Kasumi-1 (cell line): Measurements from ENCODE around the gene PSME1.

Experiments used
- DNase-seq, 2 experiments: peaks; one replicate each; lab custom pipeline; 2025; lab: John Stamatoyannopoulos, UW

The PSME1 gene

DNA sequence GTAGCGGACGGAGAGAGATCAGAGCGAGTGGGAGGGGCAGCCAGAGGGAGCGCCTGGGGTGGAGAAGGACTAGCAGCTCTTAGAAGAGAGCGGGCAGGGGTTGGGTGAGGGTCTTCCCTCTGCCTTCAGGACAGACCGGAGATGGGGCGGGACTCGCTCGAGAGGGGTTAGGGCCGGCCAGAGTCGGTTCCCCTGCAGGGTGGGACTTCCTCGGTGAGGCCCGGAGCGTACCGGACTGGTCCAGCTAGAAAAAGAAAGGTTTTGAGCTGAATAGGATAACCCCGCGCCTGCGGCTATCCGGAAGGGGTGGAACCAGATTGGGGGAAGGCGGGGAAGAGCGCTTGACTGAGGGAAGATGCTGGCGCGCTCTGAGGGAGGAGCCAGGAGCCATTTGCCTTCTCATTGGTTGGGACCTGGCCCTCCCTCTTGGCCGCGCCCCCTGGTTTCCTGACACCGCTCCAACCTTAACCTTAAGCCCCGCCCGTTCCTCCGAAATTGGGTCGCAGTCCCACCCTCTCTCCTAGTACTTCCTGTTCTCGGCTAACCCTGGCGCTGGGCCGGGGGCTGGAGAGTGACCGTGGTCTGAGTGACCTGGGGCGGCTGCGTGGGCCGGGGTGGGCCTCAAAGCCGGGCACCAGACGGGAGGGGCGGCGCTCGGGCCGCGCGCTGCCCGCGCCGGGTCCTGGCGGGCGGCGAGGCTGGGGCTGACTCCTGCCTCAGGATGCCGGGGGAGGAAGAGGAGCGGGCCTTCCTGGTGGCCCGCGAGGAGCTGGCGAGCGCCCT, 11.2 kb downstream of the PSME1 start, which contains the start of gene RNF31:
RNF31 (plus strand) TSS at position 521 of the 783 bp plus-strand sequence; CDS start at position 722, 201 bp downstream.
- peak; percentile 99 for DNase-seq

DNA sequence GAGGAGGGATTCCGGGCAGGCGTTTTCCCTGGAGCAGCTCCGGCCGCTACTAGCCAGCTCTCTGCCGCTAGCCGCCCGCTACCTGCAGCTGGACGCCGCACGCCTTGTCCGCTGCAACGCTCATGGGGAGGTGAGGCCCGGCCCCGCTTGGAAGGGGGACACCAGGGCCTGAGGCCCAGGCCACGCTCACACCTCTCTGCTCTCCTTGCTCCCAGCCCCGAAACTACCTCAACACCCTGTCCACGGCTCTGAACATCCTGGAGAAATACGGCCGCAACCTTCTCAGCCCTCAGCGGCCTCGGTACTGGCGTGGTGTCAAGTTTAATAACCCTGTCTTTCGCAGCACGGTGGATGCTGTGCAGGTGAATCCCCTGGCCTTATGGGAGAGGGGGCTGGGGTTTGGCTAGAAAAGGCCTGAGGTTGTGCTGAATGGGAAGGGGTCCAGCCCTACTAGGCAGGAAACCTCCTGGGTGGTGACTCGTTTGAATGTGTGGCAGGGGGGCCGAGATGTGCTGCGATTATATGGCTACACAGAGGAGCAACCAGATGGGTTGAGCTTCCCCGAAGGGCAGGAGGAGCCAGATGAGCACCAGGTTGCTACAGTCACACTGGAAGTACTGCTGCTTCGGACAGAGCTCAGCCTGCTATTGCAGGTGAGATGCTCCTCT, 11.9 kb downstream of the PSME1 start:
- peak in 1 of 2 experiments; percentile 7 for DNase-seq

DNA sequence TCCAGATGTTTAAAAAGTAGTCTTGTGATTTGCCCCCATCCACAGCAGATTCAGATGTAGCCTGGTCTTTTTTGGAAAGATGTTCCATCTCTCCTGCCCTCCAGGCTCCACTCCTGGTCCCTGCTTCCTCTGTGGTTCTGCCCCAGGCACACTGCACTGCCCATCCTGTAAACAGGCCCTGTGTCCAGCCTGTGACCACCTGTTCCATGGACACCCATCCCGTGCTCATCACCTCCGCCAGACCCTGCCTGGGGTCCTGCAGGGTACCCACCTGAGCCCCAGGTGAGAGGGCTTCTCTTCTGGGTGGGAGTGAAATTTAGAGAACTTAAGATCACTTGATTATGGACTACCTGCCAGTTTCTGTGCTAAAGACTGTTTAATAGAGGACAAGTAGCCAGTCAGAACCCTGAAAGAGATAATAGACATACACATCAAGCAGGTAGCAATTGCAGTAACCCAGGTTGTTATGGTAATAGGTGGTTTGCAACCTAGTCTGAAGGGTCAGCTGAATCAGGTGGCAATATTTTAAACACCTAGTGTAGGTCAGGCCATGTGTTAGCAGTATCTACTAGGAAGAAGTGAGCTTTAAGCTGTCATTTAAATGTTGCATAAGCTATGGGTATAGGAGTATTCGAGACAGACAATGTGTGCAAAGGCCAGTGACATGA, 13.4 kb downstream of the PSME1 start:
- no peak for DNase-seq

- DNase-seq: no peak
Observed at GRCh38 chr14:24150061-24150460, 14.1 kb downstream of the PSME1 start.

GRCh38 chr14:24150567-24150966, 14.6 kb downstream of the PSME1 start:
- DNase-seq: no peak

- DNase-seq: no peak
Observed at GRCh38 chr14:24150993-24151392, 15.0 kb downstream of the PSME1 start.

DNA sequence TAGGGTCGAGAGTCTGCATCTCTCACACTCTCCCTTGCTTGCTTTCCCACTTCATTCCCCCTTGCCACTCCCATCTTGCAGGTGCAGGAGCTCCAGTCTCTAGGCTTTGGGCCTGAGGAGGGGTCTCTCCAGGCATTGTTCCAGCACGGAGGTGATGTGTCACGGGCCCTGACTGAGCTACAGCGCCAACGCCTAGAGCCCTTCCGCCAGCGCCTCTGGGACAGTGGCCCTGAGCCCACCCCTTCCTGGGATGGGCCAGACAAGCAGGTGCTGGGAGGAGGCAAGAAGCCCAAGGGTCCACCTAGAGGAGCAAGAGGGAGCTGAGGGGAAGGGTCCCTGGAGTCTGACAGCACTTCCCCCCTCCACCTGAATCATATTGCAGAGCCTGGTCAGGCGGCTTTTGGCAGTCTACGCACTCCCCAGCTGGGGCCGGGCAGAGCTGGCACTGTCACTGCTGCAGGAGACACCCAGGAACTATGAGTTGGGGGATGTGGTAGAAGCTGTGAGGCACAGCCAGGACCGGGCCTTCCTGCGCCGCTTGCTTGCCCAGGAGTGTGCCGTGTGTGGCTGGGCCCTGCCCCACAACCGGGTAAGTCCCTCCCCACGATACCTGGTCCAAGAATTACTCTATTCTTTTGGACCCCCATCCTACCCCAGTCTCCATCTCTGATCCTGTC, 15.5 kb downstream of the PSME1 start:
- no peak for DNase-seq

- no peak for DNase-seq
Observed at GRCh38 chr14:24155100-24155499, 19.1 kb downstream of the PSME1 start.

DNA sequence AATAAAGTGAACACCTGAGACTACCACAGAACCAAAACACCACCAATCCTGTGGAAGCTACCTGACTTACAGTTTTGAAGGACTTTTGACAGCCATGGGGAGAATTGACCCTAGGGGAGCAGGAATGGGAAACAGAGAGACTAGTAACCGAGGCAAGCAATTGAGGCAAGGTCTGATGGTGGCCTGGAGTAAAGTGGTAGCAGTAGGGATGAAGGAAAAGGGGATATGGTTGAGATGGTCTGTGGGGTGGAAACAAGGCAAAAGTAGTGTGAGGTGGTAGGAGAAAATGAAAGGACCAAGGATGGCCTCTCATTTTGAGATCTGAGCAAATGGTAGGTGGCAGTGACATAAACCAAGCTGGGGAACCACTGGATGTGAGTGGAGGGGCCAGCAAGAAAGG, 20.8 kb downstream of the PSME1 start:
- DNase-seq: no peak

DNA sequence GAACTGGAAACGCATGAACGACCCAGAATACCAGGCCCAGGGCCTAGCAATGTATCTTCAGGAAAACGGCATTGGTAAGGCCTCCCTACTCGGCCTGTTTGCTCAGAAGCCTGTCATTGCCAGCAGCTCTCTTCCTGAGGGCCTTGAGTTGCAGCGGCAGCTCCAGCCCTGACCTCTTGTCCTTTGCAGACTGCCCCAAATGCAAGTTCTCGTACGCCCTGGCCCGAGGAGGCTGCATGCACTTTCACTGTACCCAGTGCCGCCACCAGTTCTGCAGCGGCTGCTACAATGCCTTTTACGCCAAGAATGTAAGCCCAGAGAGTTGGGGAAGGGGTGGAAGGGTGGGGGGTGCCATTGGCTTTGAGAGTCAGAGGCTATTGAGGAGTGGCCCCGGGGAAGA, 21.3 kb downstream of the PSME1 start:
- DNase-seq: no peak

- no peak for DNase-seq
Observed at GRCh38 chr14:24159777-24160498, 23.9 kb downstream of the PSME1 start.

- no peak for DNase-seq
Observed at GRCh38 chr14:24160499-24160849, 24.5 kb downstream of the PSME1 start.

DNA sequence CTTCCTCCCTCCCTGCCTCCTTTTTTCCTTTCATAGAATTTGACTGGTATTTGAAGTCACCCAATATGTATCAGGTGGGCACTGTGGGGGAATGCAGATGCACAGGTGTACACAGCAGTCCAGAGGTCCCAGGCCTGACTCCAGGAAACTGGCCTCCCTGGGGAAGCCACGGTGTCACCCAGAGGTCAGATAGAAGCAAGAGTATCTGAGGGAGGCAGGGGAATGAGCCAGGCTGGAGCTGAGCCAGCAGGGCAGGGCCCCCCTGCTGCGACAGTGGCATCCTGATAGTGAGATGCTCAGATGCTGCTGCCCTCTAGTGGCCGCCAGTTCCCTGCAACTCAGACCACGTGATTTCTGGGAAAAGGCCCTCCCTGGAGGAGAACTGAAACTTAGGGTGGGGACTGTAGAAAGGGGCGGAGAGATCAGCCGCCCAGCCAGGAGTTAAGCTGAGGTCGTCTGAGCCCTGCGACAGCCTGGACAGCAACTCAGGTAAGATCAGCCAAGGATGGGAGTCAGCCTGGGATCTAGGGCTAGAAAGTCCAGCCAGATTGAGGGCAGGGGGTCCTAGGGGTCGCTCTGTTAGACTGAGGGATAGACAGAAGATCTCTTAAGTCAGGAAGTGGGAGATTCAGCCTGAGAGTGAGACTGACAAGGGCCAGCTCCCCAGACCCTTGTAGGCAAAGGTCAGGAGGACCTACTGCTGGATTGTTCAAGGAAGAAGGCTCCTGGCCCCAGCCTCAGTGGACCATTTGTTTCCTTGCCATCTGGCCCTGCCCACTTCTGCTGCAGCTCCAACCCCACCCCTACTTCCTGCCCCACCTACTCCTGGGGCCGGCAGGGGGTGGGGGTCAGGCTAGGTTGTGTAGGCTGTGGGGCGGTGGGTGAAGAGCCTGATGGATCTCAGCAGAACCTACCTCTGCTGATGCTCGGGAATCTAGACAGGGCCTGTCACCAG, 25.1 kb downstream of the PSME1 start, which contains the start of gene IRF9:
IRF9 (plus strand) TSS at position 416 of the 955 bp plus-strand sequence. CDS start 880 bp downstream, outside the sequence.
- peak; percentile 96 to 97 for DNase-seq

DNA sequence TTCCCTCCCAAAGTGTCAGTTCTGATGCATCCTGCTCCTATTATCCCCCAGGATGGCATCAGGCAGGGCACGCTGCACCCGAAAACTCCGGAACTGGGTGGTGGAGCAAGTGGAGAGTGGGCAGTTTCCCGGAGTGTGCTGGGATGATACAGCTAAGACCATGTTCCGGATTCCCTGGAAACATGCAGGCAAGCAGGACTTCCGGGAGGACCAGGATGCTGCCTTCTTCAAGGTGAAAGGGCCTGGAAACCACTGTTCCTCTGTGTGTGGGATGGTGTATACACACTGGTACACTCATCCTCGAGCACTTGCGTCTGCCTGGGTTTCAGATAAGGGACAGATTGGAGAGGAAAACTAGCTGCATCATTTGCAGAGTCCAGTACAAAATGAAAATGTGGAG, 26.1 kb downstream of the PSME1 start:
- DNase-seq: no peak

- no peak for DNase-seq
Observed at GRCh38 chr14:24164518-24164991, 28.6 kb downstream of the PSME1 start.

DNA sequence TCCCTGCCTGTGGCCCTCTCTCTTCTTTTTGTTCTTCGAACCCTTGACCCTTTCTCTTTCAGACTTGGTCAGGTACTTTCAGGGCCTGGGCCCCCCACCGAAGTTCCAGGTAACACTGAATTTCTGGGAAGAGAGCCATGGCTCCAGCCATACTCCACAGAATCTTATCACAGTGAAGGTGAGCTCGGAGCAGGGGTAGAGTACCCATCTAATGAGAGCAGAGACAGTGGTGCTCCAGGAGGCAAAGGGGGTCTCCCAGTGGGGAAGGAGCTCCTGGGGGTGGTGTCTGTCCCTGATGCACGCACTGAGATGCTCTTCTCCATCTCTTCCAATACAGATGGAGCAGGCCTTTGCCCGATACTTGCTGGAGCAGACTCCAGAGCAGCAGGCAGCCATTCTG, 29.8 kb downstream of the PSME1 start:
- no peak for DNase-seq

DNA sequence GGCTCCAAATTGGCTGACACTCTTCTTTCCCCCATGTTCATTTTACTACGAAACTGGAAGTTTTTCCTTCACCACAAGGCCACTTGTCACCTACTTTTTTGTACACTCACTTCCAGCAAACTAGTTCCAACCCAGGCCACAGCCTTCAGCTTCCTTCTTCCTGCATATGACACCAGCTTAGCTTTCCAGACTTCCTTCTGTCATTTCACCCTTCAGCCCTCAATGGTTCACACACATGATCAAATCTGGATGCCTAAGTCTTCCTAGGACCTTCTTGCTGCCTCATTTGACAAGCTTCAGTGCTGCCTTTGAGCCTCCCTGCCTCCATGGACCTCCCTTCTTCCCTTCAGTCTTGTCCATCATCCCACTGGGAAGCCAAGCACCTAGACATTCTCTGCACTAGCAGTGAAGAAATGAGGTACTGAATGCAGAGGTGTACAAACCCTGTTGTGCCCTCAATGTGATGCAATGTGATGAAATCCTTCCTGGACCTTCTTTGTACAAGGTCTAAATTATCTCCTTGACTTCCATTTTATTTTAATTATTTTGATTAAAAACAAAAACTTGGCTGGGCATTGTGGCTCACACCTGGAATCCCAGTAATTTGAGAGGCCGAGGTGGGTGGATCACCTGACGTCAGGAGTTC, 31.6 kb downstream of the PSME1 start:
- peak; percentile 3 to 32 for DNase-seq

GRCh38 chr14:24171422-24172260, 35.6 kb downstream of the PSME1 start, which contains the start of gene REC8:
REC8 (plus strand) TSS chr14:24172080; CDS start chr14:24172553, 473 bp downstream.
- DNase-seq: no peak
